HG02571 (cell line): ENCODE data around the gene POLR1D.

Source experiments
- ATAC-seq: cut with Tn5 transposase; IDR thresholded peaks from one replicate; pipeline ENCODE4 v1.9.1; 2021; ENCODE audit warnings: mild to moderate bottlenecking, moderate library complexity; ENCODE audit not compliant: unreplicated experiment

Gene POLR1D

GRCh38 chr13:27637289-27637626 lies 15.6 kb downstream of the POLR1D start:
- ATAC-seq = no peak

GRCh38 chr13:27638001-27638400 lies 16.3 kb downstream of the POLR1D start:
- no peak for ATAC-seq

GRCh38 chr13:27638521-27638920 lies 16.8 kb downstream of the POLR1D start:
- ATAC-seq = no peak

GRCh38 chr13:27639186-27639585 lies 17.5 kb downstream of the POLR1D start:
- ATAC-seq = no peak

- ATAC-seq = no peak
Measured at GRCh38 chr13:27641711-27642502, 20.2 kb downstream of the POLR1D start.

GRCh38 chr13:27643334-27644132 lies 21.8 kb downstream of the POLR1D start:
- no peak for ATAC-seq

- no peak for ATAC-seq
Measured at GRCh38 chr13:27644302-27644701, 22.6 kb downstream of the POLR1D start.

- no peak for ATAC-seq
Measured at GRCh38 chr13:27650312-27650711, 28.6 kb downstream of the POLR1D start.

- no peak for ATAC-seq
Measured at GRCh38 chr13:27654059-27654458, 32.4 kb downstream of the POLR1D start.

- no peak for ATAC-seq
Measured at GRCh38 chr13:27654816-27655215, 33.1 kb downstream of the POLR1D start.

- ATAC-seq = no peak
Measured at GRCh38 chr13:27657724-27658123, 36.0 kb downstream of the POLR1D start.

GRCh38 chr13:27658546-27658945 lies 36.9 kb downstream of the POLR1D start:
- ATAC-seq = no peak

GRCh38 chr13:27659145-27659865 lies 37.6 kb downstream of the POLR1D start:
- no peak for ATAC-seq

GRCh38 chr13:27660511-27660910 lies 38.8 kb downstream of the POLR1D start:
- no peak for ATAC-seq

- no peak for ATAC-seq
Measured at GRCh38 chr13:27661017-27661416, 39.3 kb downstream of the POLR1D start.

GRCh38 chr13:27662738-27663470 lies 41.2 kb downstream of the POLR1D start:
- ATAC-seq = no peak

GRCh38 chr13:27663947-27664346 lies 42.3 kb downstream of the POLR1D start:
- ATAC-seq = no peak

- no peak for ATAC-seq
Measured at GRCh38 chr13:27665333-27665732, 43.6 kb downstream of the POLR1D start.

- ATAC-seq = no peak
Measured at GRCh38 chr13:27665761-27666160, 44.1 kb downstream of the POLR1D start.

- no peak for ATAC-seq
Measured at GRCh38 chr13:27666951-27667350, 45.3 kb downstream of the POLR1D start.

- ATAC-seq = no peak
Measured at GRCh38 chr13:27667946-27668345, 46.3 kb downstream of the POLR1D start.
